Subcutaneous abdominal adipose tissue (tissue), 5 donors: ENCODE results near the gene NKX2-8.

Experiments
- H3K27ac ChIP-seq: one replicate; pipeline ENCODE4 v1.7.0; 2013; ENCODE audit warnings: low read depth, mild to moderate bottlenecking, inconsistent platforms, low read length, moderate library complexity
- H3K27me3 ChIP-seq, 5 donors: one replicate each; pipeline ENCODE4 v1.7.0; 2013; ENCODE audit warnings: low read length in 5 of 5, inconsistent platforms in 1 of 5; ENCODE audit not compliant: control insufficient read depth in 5 of 5, insufficient read depth in 4 of 5
- H3K36me3 ChIP-seq, 5 donors: one replicate each; pipeline ENCODE4 v1.7.0; 2013; ENCODE audit warnings: low read length in 5 of 5; ENCODE audit not compliant: control insufficient read depth in 5 of 5, insufficient read depth in 5 of 5
- H3K4me1 ChIP-seq, 5 donors: one replicate each; pipeline ENCODE4 v1.7.0; 2013; ENCODE audit warnings: low read length in 5 of 5, mild to moderate bottlenecking in 3 of 5, moderate library complexity in 1 of 5; ENCODE audit not compliant: control insufficient read depth in 5 of 5, insufficient read depth in 5 of 5
- H3K4me3 ChIP-seq, 5 donors: one replicate each; pipeline ENCODE4 v1.7.0; 2013; ENCODE audit warnings: low read length in 5 of 5, low read depth in 1 of 5
- H3K9ac ChIP-seq, 5 donors: one replicate each; pipeline ENCODE4 v1.7.0; 2013; ENCODE audit warnings: low read length in 5 of 5, mild to moderate bottlenecking in 4 of 5, moderate library complexity in 3 of 5
- H3K9me3 ChIP-seq, 5 donors: one replicate each; pipeline ENCODE4 v1.7.0; 2013; ENCODE audit warnings: low read length in 5 of 5; ENCODE audit not compliant: control insufficient read depth in 5 of 5
- donor health status: healthy.
- donor health status: healthy.
- donor health status: healthy.
- donor health status: healthy.
- donor health status: healthy.

The NKX2-8 gene

DNA sequence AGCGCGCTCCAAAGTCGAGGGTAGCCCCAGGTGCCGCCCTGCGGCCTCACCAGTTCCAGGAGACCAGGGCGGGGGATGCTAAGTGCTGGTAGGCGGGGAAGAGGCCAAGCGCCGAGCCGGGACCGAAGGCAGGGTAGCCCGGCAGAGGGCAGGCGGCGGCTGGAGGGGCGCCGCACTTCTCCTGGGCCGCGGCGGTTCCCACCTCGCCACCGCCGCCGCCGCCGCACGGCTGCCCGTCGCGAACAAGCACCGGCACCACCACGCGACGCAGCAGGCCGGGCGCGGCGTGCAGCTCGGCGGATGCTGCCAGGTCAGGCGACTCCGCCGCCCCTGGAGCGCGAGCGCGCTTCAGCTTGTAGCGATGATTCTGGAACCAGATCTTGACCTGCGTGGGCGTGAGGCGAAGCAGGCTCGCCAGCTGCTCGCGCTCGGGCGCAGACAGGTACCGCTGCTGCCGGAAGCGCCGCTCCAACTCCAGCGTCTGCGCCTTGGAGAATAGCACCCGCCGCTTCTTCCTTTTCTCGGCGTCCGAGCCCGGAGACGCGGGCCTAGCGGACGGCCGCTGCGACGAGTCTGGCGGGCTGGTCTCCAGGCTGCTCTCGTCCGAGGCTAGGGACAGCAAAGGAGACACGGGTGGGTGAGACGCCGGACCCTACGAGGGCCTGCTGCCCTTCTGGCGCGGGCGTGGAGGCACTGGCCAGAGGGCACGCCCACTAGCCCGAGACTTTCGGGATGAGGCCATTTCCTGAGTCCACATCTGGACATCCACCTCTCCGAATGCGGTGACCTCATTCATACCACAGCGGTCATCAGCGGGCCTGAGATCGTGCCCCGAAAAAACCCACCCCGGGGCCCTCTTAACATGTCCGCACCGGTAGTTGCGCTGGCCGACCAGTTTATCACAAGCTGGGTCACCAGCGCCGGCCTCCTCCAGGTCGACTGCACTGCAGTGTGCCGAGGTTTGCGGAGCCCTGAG, 1.3 kb downstream of the NKX2-8 start:
- peaks cover 44 to 69% (median 66%) of the 10 kb centered on the region in 5 donors for H3K27me3 ChIP-seq
- H3K9ac ChIP-seq: no peak overlapping the region
- no peaks in the 10 kb centered on the region for H3K9me3 ChIP-seq
- no peak overlapping the region for H3K27ac ChIP-seq
- H3K4me3 ChIP-seq: peak overlapping the region in 4 of 5 donors; percentile 58 to 78 (median 67)
- H3K4me1 ChIP-seq: peaks cover 0 to 22% (median 18%) of the 10 kb centered on the region in 5 donors
- no peaks in the 10 kb centered on the region for H3K36me3 ChIP-seq

DNA sequence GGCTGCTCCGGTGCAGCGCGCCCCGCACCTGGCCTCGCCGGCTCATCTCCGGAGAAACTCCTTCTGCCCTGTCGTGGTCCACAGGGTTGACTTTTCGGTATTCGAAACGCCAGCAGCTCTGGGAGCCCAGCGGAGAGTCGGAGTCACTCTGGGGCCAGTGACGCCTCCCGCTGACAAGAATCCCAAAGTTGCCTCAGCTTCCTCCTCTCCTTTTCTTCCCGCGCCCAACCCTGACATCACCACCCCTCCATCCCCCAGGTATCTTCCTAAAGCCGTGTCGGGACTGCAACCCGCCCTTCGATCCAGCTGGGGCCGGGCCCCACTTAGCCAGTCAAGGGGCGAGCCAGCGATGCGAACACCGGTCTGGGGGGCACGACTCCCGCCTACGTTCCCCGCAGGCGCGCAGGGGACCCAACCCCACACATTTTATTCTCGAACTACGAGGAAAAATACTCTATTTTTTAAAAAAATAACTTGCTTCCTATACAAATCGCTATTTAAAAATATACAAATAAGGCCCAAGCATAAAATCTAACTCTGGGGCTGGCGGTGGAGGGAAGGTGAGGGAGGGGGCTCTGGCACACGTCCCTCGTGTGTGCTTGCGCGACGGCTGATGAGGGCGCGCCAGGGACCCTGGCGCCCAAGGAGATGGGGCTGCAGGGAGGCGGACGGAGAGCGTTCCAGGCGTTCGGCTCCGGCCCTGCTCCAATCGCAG, 2.1 kb downstream of the NKX2-8 start:
- no peaks in the 10 kb centered on the region for H3K36me3 ChIP-seq
- H3K9ac ChIP-seq: no peak overlapping the region
- no peaks in the 10 kb centered on the region for H3K9me3 ChIP-seq
- peaks cover 0 to 22% (median 18%) of the 10 kb centered on the region in 5 donors for H3K4me1 ChIP-seq
- H3K27ac ChIP-seq: no peak overlapping the region
- H3K27me3 ChIP-seq: peaks cover 44 to 70% (median 66%) of the 10 kb centered on the region in 5 donors
- H3K4me3 ChIP-seq: peak overlapping the region in 3 of 5 donors; percentile 58 to 78 (median 74)

DNA sequence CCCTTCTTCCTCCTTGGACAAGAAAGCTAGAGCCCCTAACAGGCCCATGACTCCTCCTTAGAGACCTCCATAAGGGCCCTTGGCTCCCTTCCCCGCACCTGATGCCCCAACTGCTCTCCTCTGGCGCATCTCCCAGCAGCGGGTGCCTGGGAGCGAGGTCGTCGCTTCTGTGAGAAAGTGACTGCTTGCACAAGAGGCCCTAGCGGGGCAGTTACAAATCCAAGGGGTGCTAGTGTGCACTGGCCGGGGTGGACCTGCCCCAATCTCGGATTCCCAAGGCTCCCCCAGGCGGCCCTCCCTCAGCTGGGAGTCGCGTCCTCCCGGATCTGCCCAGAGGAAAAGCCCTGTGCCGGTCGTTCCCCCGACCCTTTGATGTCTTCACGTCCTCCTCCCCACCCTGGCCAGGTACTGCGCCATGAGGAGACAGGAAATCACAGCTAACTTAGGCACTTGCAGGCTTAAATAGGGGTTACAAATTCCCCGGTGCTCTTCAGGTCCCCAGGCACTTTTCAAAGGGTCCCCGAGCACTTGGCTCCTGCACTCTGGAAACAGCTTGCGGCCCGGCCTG, 2.8 kb downstream of the NKX2-8 start:
- H3K27me3 ChIP-seq: peaks cover 46 to 67% (median 62%) of the 10 kb centered on the region in 5 donors
- H3K9me3 ChIP-seq: no peaks in the 10 kb centered on the region
- no peak overlapping the region for H3K27ac ChIP-seq
- H3K4me1 ChIP-seq: peaks cover 0 to 22% (median 18%) of the 10 kb centered on the region in 5 donors
- H3K36me3 ChIP-seq: no peaks in the 10 kb centered on the region
- no peak overlapping the region for H3K9ac ChIP-seq
- H3K4me3 ChIP-seq: no peak overlapping the region

DNA sequence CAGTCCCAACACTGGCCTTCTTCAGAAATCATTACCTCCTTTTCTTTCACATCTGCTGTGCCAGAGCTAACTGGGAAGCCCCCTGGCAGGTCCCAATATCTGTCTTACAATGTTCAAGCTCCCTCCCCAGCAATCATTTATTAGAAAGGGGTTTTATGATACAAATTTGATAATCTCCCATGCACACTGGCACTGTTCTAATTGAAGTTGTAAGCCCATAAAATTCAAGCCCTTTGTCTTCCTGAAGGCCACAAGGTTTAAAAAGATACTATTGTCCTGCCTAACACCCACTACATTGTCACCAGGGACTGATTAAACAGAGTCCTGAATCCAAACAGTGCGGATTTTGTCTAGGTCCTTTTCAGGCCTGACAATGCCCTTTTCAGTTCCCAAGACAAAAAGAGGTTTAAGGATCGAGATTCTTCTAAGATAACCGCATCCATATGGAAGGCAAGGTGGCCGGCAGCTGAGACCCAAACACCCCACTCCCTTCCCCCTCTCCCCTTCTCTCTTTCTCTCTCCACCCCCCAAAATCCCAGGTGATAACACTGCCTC, 3.3 kb downstream of the NKX2-8 start:
- no peak overlapping the region for H3K9ac ChIP-seq
- H3K4me3 ChIP-seq: no peak overlapping the region
- H3K27me3 ChIP-seq: peaks cover 44 to 61% (median 56%) of the 10 kb centered on the region in 5 donors
- no peaks in the 10 kb centered on the region for H3K9me3 ChIP-seq
- H3K4me1 ChIP-seq: peaks cover 0 to 22% (median 18%) of the 10 kb centered on the region in 5 donors
- no peak overlapping the region for H3K27ac ChIP-seq
- no peaks in the 10 kb centered on the region for H3K36me3 ChIP-seq

DNA sequence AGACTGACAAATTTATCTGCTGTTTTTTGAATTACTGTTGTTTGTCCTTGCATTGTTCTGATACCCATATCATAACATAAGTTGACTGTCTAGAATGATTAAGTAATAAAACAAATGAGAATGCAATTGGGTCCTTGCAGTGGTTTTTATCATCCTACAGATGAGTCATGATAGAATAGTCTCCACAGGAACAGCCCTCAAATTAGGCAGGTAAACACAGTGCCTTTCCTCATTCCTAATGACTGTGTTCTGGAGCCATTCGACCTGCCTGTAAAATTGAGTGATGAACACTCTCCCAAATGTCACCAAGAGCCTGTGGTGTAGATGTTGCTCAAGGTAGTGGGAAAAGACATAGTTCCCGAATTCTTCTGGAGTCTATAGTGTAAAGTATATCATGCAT, 12.3 kb downstream of the NKX2-8 start:
- Histone ChIP-seq H3K9me3 (no peaks in the 10 kb centered on the region), H3K4me3 (no peak overlapping the region), H3K36me3 (no peaks in the 10 kb centered on the region), H3K9ac (no peak overlapping the region), H3K27ac (no peak overlapping the region), H3K27me3 (peaks cover 0 to 6% (median 4%) of the 10 kb centered on the region in 5 donors), H3K4me1 (no peaks in the 10 kb centered on the region)

DNA sequence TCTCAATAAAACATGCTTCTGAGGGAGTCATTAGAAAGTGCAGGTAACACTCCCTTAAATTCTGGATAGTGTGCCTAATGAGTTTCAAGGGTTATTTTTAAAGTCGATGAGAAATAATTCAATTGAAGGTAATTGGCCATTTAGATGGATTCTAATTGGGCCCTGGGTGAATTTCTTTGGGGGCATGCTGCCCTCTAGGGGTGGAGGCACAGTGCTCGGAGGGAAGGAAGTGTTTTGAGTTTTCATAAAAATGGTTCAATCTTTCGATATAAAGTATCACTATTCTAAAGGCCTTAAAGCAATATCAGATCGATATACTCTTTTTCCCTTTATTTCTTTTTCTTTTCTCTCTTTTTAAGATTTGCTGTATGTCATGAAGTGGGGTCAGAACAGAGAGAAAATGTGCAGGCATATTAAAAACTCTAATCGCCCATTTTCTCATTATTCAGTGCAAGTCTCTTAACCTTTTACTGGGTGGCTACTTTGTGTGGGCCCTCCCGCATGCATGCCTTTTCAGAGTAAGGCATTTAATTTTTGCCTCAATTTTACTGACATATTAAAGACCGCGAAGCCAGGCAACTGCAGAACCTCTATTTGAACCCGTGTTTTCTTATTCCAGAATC, 25.5 kb downstream of the NKX2-8 start:
- Histone ChIP-seq H3K4me3 (no peak overlapping the region), H3K27me3 (peaks cover 3 to 11% (median 7%) of the 10 kb centered on the region in 5 donors), H3K27ac (no peak overlapping the region), H3K9ac (no peak overlapping the region), H3K9me3 (no peaks in the 10 kb centered on the region), H3K36me3 (no peaks in the 10 kb centered on the region), H3K4me1 (no peaks in the 10 kb centered on the region)

DNA sequence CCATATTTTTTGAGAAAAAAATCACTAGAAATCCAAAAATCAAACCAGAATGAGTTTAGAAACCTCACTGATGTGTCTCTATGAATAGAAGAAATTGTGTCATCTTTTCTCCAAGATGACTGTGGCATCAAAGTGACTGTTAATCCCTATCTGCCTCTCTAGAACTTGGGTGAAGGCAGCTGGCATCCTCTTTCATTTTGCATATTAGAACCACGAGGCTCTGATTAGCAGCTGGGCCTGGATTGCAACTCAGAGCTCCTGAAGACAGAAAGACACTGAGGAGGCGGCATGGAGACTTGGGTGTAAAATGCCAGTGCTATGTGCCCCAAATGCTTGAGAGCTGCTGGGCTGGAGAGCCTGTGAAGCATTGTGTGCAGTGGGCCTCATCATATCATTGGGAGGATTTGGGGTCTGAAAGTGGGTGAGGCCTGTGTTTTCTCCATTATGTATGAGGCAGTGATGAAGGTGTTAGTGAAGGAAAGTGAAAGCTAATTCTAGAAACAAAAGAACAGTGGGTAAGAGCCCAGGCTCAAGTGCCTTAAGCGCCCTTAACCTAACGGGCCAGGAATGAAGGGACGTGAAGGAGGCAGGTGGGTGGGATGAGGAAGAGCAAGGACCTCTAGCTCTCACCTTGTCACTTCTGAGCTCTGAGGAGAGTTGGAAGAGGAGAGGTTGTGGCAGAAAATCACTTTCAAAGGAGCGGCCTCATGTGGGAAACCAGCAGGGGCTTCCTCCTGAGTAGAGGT, 26.2 kb downstream of the NKX2-8 start:
- Histone ChIP-seq H3K9ac (no peak overlapping the region), H3K27me3 (peaks cover 3 to 8% (median 6%) of the 10 kb centered on the region in 5 donors), H3K27ac (no peak overlapping the region), H3K4me1 (no peaks in the 10 kb centered on the region), H3K4me3 (no peak overlapping the region), H3K9me3 (no peaks in the 10 kb centered on the region), H3K36me3 (no peaks in the 10 kb centered on the region)

DNA sequence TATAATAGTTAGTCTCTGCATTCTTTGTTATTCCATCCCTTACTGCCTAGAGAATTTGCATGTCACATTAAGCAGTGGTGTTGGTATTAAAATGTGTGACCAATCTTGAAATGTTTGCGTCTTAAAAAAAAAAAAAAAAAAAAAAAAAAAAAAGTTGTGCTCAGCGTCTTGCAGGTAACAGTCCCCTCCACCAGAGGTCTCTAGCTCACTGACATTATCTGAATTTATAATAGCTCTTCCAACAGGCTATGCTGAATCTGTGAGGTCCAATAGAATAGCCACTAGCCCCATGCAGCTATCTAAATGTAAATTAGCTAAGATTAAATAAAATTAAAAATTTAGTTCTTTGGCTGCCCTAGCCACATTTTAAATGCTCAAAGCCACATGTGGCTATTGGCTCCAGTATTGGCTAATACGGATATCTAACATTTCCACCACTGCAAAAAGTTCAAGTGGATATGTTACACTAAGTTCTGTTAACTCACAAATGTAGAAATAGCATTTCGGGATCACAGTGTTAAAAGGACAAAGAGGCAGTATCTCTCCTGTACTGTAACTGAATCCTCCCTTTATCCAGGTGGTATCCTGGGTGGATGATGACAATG, 28.7 kb downstream of the NKX2-8 start:
- no peaks in the 10 kb centered on the region for H3K4me1 ChIP-seq
- no peaks in the 10 kb centered on the region for H3K36me3 ChIP-seq
- H3K9ac ChIP-seq: no peak overlapping the region
- no peak overlapping the region for H3K27ac ChIP-seq
- H3K27me3 ChIP-seq: peaks cover 0 to 6% (median 3%) of the 10 kb centered on the region in 5 donors
- H3K4me3 ChIP-seq: no peak overlapping the region
- H3K9me3 ChIP-seq: no peaks in the 10 kb centered on the region

DNA sequence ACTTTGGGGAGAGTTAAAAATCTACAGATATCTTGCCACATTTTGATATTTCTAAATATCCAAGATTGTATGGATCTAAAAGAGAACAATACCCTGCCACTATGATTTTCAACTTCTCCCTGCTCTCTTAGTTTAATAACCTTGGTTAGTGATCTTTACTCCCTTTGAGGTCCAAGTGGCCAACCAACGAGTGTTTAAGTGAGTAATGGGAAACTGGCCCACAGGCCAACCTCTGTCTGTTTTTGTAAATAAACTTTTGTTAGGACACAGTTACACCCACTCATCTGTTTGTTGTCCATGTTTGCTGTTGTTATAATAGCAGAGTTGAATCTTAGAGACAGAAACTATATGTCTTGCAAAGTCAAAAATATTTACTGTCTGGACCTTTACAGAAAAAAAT, 31.5 kb downstream of the NKX2-8 start:
- peaks cover 0 to 7% (median 3%) of the 10 kb centered on the region in 5 donors for H3K27me3 ChIP-seq

More for the DNA sequence above, 31.5 kb downstream of the NKX2-8 start:
- no peaks in the 10 kb centered on the region for H3K9me3 ChIP-seq
- H3K27ac ChIP-seq: no peak overlapping the region
- no peaks in the 10 kb centered on the region for H3K36me3 ChIP-seq
- no peak overlapping the region for H3K4me3 ChIP-seq
- no peaks in the 10 kb centered on the region for H3K4me1 ChIP-seq
- H3K9ac ChIP-seq: no peak overlapping the region
